ENCODE data around the gene PCDH10. TPM values are rescaled to one million over a fixed set of nuclear protein-coding genes. Genes with fewer than 3 reads are reported as not detected.
A peak's percentile ranks its signal among the peaks of the same experiment; 100 is the strongest.

Gene PCDH10
- total RNA-seq, 1 donor from 2014 or later = 0.15 TPM

- no peak for TF ChIP-seq EZH2 (IDR thresholded peaks at IDR 0.05)
- TF ChIP-seq, protein P1, sequence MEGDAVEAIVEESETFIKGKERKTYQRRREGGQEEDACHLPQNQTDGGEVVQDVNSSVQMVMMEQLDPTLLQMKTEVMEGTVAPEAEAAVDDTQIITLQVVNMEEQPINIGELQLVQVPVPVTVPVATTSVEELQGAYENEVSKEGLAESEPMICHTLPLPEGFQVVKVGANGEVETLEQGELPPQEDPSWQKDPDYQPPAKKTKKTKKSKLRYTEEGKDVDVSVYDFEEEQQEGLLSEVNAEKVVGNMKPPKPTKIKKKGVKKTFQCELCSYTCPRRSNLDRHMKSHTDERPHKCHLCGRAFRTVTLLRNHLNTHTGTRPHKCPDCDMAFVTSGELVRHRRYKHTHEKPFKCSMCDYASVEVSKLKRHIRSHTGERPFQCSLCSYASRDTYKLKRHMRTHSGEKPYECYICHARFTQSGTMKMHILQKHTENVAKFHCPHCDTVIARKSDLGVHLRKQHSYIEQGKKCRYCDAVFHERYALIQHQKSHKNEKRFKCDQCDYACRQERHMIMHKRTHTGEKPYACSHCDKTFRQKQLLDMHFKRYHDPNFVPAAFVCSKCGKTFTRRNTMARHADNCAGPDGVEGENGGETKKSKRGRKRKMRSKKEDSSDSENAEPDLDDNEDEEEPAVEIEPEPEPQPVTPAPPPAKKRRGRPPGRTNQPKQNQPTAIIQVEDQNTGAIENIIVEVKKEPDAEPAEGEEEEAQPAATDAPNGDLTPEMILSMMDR (IDR thresholded peaks at IDR 0.05) = no peak
- no peak for TF ChIP-seq EZH2phosphoT487 (IDR thresholded peaks at IDR 0.05)
- no peak overlapping the region for H3K4me3 ChIP-seq
These were observed 13.8 kb downstream of the PCDH10 start for GRCh38 chr4:133162941-133163340.

DNA sequence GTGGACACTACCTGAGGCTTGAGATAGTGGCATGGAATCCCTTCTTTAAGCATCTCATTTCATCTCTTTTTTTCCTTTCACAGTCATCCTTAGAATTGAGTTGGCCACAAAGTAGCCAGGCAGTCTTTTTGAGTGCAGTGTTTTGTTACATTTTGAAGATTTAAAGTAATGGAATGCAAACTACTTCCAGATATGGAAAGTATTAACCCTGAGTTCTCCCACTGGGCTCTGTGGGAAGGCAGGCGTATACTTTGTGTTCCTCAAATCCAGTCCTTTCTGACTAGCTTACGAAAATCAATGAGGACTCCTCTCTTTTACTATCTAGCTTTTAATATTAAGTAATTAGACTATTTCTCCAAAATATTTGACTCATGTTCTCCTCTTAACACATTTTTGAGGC, 29.9 kb downstream of the PCDH10 start:
- Histone ChIP-seq H3K27me3 (no peaks in the 10 kb centered on the region), H3K79me2 (ENCODE audit: low read depth) (no peaks in the 10 kb centered on the region), H4K20me1 (ENCODE audit: low read depth) (no peaks in the 10 kb centered on the region), H3K4me2 (no peak overlapping the region), H3K9ac (no peak overlapping the region), H3K27ac (no peak overlapping the region), H3K4me1 (peaks cover 10% of the 10 kb centered on the region), H3F3A (ENCODE audit: low read depth) (no peaks in the 10 kb centered on the region), H3K36me3 (no peaks in the 10 kb centered on the region), H3K9me3 (ENCODE audit: low read depth) (no peaks in the 10 kb centered on the region), H3K4me3 (no peak overlapping the region), H2AFZ (replicated peaks) (peak overlapping the region; percentile 45)
- Mint-ChIP-seq H3K27me3 (ENCODE audit: insufficient read depth, low read depth) (no peaks in the 10 kb centered on the region), H3K9me3 (no peaks in the 10 kb centered on the region), H3K27ac (peak overlapping the region; percentile 0), H3K4me1 (peaks cover 10% of the 10 kb centered on the region), H3K4me3 (no peak overlapping the region), H3K36me3 (no peaks in the 10 kb centered on the region)
- DNase-seq (ENCODE audit: low spot score) = no peak
- no peak for TF ChIP-seq EZH2 (IDR thresholded peaks at IDR 0.05)
- TF ChIP-seq EZH2phosphoT487 (IDR thresholded peaks at IDR 0.05) = no peak
- TF ChIP-seq, protein P1 (IDR thresholded peaks at IDR 0.05) = no peak

More at GRCh38 chr4:133162941-133163340, 13.8 kb downstream of the PCDH10 start:
- no peaks in the 10 kb centered on the region for H3K36me3 ChIP-seq
- H4K20me1 ChIP-seq (ENCODE audit: low read depth) = no peaks in the 10 kb centered on the region
- no peak overlapping the region for H3K27ac ChIP-seq
- H3K79me2 ChIP-seq (ENCODE audit: low read depth) = no peaks in the 10 kb centered on the region
- DNase-seq (ENCODE audit: low spot score) = no peak
- no peak overlapping the region for H3K4me2 ChIP-seq
- no peaks in the 10 kb centered on the region for H3K27me3 Mint-ChIP-seq (ENCODE audit: insufficient read depth, low read depth)
- peaks cover 3% of the 10 kb centered on the region for H3K4me1 Mint-ChIP-seq
- H3K27me3 ChIP-seq = no peaks in the 10 kb centered on the region
- H3K9ac ChIP-seq = no peak overlapping the region
- no peak overlapping the region for H3K27ac Mint-ChIP-seq
- H3F3A ChIP-seq (ENCODE audit: low read depth) = no peaks in the 10 kb centered on the region
- H3K9me3 ChIP-seq (ENCODE audit: low read depth) = no peaks in the 10 kb centered on the region
- H3K36me3 Mint-ChIP-seq = no peaks in the 10 kb centered on the region
- no peaks in the 10 kb centered on the region for H3K9me3 Mint-ChIP-seq
- no peak overlapping the region for H3K4me3 Mint-ChIP-seq
- H3K4me1 ChIP-seq = no peaks in the 10 kb centered on the region
- H2AFZ ChIP-seq (replicated peaks) = peak overlapping the region; percentile 84

- H3K9me3 Mint-ChIP-seq = no peaks in the 10 kb centered on the region
- Histone ChIP-seq H3K79me2 (ENCODE audit: low read depth) (no peaks in the 10 kb centered on the region), H3K4me3 (no peak overlapping the region), H3K4me2 (no peak overlapping the region), H3K9me3 (ENCODE audit: low read depth) (no peaks in the 10 kb centered on the region), H4K20me1 (ENCODE audit: low read depth) (no peaks in the 10 kb centered on the region), H3F3A (ENCODE audit: low read depth) (no peaks in the 10 kb centered on the region), H3K4me1 (no peaks in the 10 kb centered on the region), H2AFZ (replicated peaks) (no peak overlapping the region), H3K27ac (no peak overlapping the region), H3K27me3 (no peaks in the 10 kb centered on the region), H3K36me3 (no peaks in the 10 kb centered on the region), H3K9ac (no peak overlapping the region)
- DNase-seq (ENCODE audit: low spot score) = no peak
- TF ChIP-seq, protein P1 (IDR thresholded peaks at IDR 0.05) = no peak
- TF ChIP-seq EZH2 (IDR thresholded peaks at IDR 0.05) (no peak), EZH2phosphoT487 (IDR thresholded peaks at IDR 0.05) (no peak)
- H3K4me3 Mint-ChIP-seq = no peak overlapping the region
- no peaks in the 10 kb centered on the region for H3K36me3 Mint-ChIP-seq
- H3K27me3 Mint-ChIP-seq (ENCODE audit: insufficient read depth, low read depth) = no peaks in the 10 kb centered on the region
- H3K4me1 Mint-ChIP-seq = no peaks in the 10 kb centered on the region
- H3K27ac Mint-ChIP-seq = no peak overlapping the region
These were observed 37.1 kb downstream of the PCDH10 start for GRCh38 chr4:133186210-133186609.

All from neural progenitor cell (in vitro differentiated cells).